HEK293 (cell line): ENCODE data around the gene TTC27.

Experiments used
- ATF2 ChIP-seq: fragments of 450-650 bp; formaldehyde crosslinking; IDR thresholded peaks from 2 replicates; pipeline ENCODE4 v1.5.1; 2016; ENCODE audit warnings: missing biosample characterization, missing genetic modification characterization, low read depth
- CTCF ChIP-seq: fragments of 450-650 bp; formaldehyde crosslinking; IDR thresholded peaks from 2 replicates; pipeline ENCODE4 v1.5.1; 2016; ENCODE audit warnings: missing biosample characterization, missing genetic modification characterization
- GLIS1 ChIP-seq: fragments of 450-650 bp; formaldehyde crosslinking; IDR thresholded peaks from 2 replicates; pipeline ENCODE4 v1.5.1; 2016; ENCODE audit warnings: missing biosample characterization, missing genetic modification characterization
- HIC1 ChIP-seq: fragments of 450-650 bp; formaldehyde crosslinking; IDR thresholded peaks from 2 replicates; pipeline ENCODE4 v1.5.1; 2016; ENCODE audit warnings: missing biosample characterization, missing genetic modification characterization
- PATZ1 ChIP-seq: fragments of 450-650 bp; formaldehyde crosslinking; IDR thresholded peaks from 2 replicates; pipeline ENCODE4 v1.5.1; 2016; ENCODE audit warnings: missing biosample characterization, missing genetic modification characterization
- TRIM28 ChIP-seq: IDR thresholded peaks from 2 replicates; pipeline ENCODE4 v1.6.1; 2011; ENCODE audit warnings: low read length, control low read depth, borderline replicate concordance
- ZBTB7A ChIP-seq: fragments of 450-650 bp; formaldehyde crosslinking; IDR thresholded peaks from 2 replicates; pipeline ENCODE4 v1.5.1; 2016; ENCODE audit warnings: low read depth, missing biosample characterization, missing genetic modification characterization

- TF ChIP-seq CTCF: no peak
- TF ChIP-seq ATF2 (tag by site-specific recombination): no peak
- no peak for TF ChIP-seq GLIS1 (tag by site-specific recombination)
- no peak for TF ChIP-seq PATZ1 (tag by site-specific recombination)
- TF ChIP-seq TRIM28: no peak
- no peak for TF ChIP-seq HIC1 (tag by site-specific recombination)
- no peak for TF ChIP-seq ZBTB7A (tag by site-specific recombination)
Observed at GRCh38 chr2:32792416-32792815, 164.6 kb downstream of the TTC27 start.
